ENCODE results near the gene SLC30A7. TPM values are rescaled to one million over a fixed set of nuclear protein-coding genes. Genes with fewer than 3 reads are reported as not detected.

SLC30A7 gene
- total and polyA plus RNA-seq, 4 donors = 6.0 to 38.9 (median 10.9) TPM

GRCh38 chr1:100924991-100925390, 29.1 kb downstream of the SLC30A7 start:
- TF ChIP-seq SP1 (IDR thresholded peaks at IDR 0.05) (no peak), FOXA2 (IDR thresholded peaks at IDR 0.05) (no peak)
- DNase-seq (ENCODE audit: low spot score) = no peak
- Histone ChIP-seq H3K4me3 (ENCODE audit: low read depth in 1 of 3, low read length in 3 of 3) (no peak overlapping the region), H3K27ac (ENCODE audit: low read depth in 1 of 2, low read length in 2 of 2) (no peak overlapping the region), H3K27me3 (ENCODE audit: control insufficient read depth in 4 of 4, insufficient read depth in 4 of 4, low read length in 3 of 4) (no peaks in the 10 kb centered on the region), H3K36me3 (ENCODE audit: control insufficient read depth in 4 of 4, insufficient read depth in 3 of 4, low read depth in 1 of 4, low read length in 3 of 4) (peaks cover 0 to 3% (median under 1%) of the 10 kb centered on the region in 4 donors), H3K9ac (ENCODE audit: low read depth in 1 of 2, low read length in 2 of 2) (no peak overlapping the region), H3K4me1 (ENCODE audit: control insufficient read depth in 4 of 4, insufficient read depth in 4 of 4, low read length in 3 of 4) (no peaks in the 10 kb centered on the region), H3K9me3 (ENCODE audit: control insufficient read depth in 4 of 4, low read length in 3 of 4) (no peaks in the 10 kb centered on the region)
- WGBS = 92% methylated on average over 2 of the region's 2 CpGs

GRCh38 chr1:100926240-100926639, 30.4 kb downstream of the SLC30A7 start:
- 97% methylated on average over 2 of the region's 2 CpGs for WGBS
- Histone ChIP-seq H3K9ac (ENCODE audit: low read depth in 1 of 2, low read length in 2 of 2) (no peak overlapping the region), H3K27me3 (ENCODE audit: control insufficient read depth in 4 of 4, insufficient read depth in 4 of 4, low read length in 3 of 4) (no peaks in the 10 kb centered on the region), H3K4me1 (ENCODE audit: control insufficient read depth in 4 of 4, insufficient read depth in 4 of 4, low read length in 3 of 4) (no peaks in the 10 kb centered on the region), H3K4me3 (ENCODE audit: low read depth in 1 of 3, low read length in 3 of 3) (no peak overlapping the region), H3K36me3 (ENCODE audit: control insufficient read depth in 4 of 4, insufficient read depth in 3 of 4, low read depth in 1 of 4, low read length in 3 of 4) (peaks cover 0 to 3% (median under 1%) of the 10 kb centered on the region in 4 donors), H3K9me3 (ENCODE audit: control insufficient read depth in 4 of 4, low read length in 3 of 4) (no peaks in the 10 kb centered on the region), H3K27ac (ENCODE audit: low read depth in 1 of 2, low read length in 2 of 2) (no peak overlapping the region)
- TF ChIP-seq SP1 (IDR thresholded peaks at IDR 0.05) (no peak), REST (IDR thresholded peaks at IDR 0.05) (no peak), EGR1 (IDR thresholded peaks at IDR 0.05; ENCODE audit: low read depth in 2 of 2) (no peak), FOXA1 (IDR thresholded peaks at IDR 0.05) (no peak), FOXA2 (IDR thresholded peaks at IDR 0.05) (no peak), RXRA (IDR thresholded peaks at IDR 0.05) (no peak), ATF3 (IDR thresholded peaks at IDR 0.05) (no peak), HNF4G (IDR thresholded peaks at IDR 0.05) (no peak), CTCF (IDR thresholded peaks at IDR 0.05; ENCODE audit: low read depth, low read length, missing input control) (no peak), JUND (IDR thresholded peaks at IDR 0.05) (no peak), HNF4A (conservative IDR thresholded peaks at IDR 0.05) (no peak), TAF1 (conservative IDR thresholded peaks at IDR 0.05) (no peak), NR2F2 (IDR thresholded peaks at IDR 0.05) (no peak)
- DNase-seq (ENCODE audit: low spot score) = no peak

GRCh38 chr1:100927276-100927675, 31.4 kb downstream of the SLC30A7 start:
- 72% methylated on average over 2 of the region's 2 CpGs for WGBS
- DNase-seq (ENCODE audit: low spot score) = no peak
- no peak for TF ChIP-seq GABPA (IDR thresholded peaks at IDR 0.05 in 1 of 2, conservative IDR thresholded peaks at IDR 0.05 in 1 of 2)
- TF ChIP-seq SP1 (IDR thresholded peaks at IDR 0.05) = no peak
- no peak for TF ChIP-seq FOXA2 (IDR thresholded peaks at IDR 0.05)
- TF ChIP-seq YY1 (IDR thresholded peaks at IDR 0.05) = no peak
- no peak for TF ChIP-seq TAF1 (conservative IDR thresholded peaks at IDR 0.05)
- no peak for TF ChIP-seq ZBTB33 (IDR thresholded peaks at IDR 0.05)
- no peak for TF ChIP-seq HNF4A (conservative IDR thresholded peaks at IDR 0.05)
- Histone ChIP-seq H3K4me3 (ENCODE audit: low read depth in 1 of 3, low read length in 3 of 3) (no peak overlapping the region), H3K27ac (ENCODE audit: low read depth in 1 of 2, low read length in 2 of 2) (no peak overlapping the region), H3K9ac (ENCODE audit: low read depth in 1 of 2, low read length in 2 of 2) (no peak overlapping the region), H3K36me3 (ENCODE audit: control insufficient read depth in 4 of 4, insufficient read depth in 3 of 4, low read depth in 1 of 4, low read length in 3 of 4) (peaks cover 0 to 3% (median under 1%) of the 10 kb centered on the region in 4 donors), H3K27me3 (ENCODE audit: control insufficient read depth in 4 of 4, insufficient read depth in 4 of 4, low read length in 3 of 4) (no peaks in the 10 kb centered on the region), H3K9me3 (ENCODE audit: control insufficient read depth in 4 of 4, low read length in 3 of 4) (no peaks in the 10 kb centered on the region), H3K4me1 (ENCODE audit: control insufficient read depth in 4 of 4, insufficient read depth in 4 of 4, low read length in 3 of 4) (no peaks in the 10 kb centered on the region)

Measured in liver (tissue), 9 donors.